Fibroblast of pulmonary artery (primary cell): Measurements from ENCODE around the gene RBM48.

Experiments
- DNase-seq: peaks from one replicate; pipeline ENCODE4 v3.0.0-alpha.2; 2010; ENCODE audit warnings: low read depth
- H3K4me3 ChIP-seq: replicated peaks from 2 replicates; pipeline ENCODE4 v1.5.1; 2011; ENCODE audit warnings: low read depth, mild to moderate bottlenecking, control low read depth, low read length, moderate library complexity
- CTCF ChIP-seq: IDR thresholded peaks from 2 replicates; pipeline ENCODE4 v1.5.1; 2011; ENCODE audit warnings: mild to moderate bottlenecking, control low read depth, low read length, inconsistent platforms; ENCODE audit errors: missing control alignments

RBM48 gene

DNA sequence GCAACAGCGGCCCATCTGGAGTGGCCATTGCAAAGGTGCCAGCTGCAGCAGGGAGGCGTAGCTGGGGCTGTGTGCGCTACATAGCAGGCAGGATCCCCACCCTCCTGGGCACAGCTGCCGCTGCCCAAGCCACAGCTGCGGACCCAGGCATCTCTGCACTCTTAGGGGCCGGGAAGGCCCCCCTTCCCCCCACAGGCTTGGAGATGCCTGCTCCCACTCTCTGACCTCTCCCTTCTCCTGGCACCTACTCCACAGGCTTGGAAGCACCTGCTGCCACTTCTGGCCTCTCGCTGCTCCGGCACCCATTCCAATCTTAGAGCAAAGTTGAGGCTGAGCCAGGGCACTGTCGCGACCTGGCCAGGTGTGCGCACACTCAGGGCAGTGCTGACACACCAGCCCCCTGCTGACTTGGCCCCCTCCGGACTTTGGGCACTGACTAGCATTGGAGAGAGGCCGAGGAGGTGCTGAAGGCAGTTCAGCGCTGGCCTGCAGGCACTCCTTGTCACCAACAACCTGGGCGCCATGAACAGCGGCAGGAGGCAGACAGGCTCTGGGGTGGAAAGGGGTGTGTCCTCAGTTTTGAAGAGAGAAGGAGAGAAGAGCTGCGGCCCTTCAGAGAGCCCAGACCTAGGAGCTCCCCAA is 18.4 kb downstream of the RBM48 start:
- no peak for DNase-seq
- no peak for TF ChIP-seq CTCF

DNA sequence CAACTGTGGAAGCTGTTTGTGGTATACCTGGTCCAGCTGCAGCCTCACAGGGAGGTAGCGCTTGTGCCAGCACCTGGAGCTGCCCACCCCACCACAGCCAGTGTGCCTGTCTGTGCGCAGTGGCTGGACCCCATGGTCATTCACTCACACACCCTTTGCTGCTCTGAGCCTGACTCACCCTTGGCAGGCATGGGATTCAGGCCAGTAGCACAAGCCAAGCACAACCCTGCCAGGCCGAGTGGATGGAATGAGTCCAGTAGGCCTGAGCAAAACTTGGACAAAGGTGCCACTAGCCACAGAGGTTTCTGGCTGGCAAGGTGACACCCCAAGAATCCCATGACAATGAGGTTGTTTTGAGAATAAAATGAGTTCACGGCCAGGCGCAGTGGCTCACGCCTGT is 19.0 kb downstream of the RBM48 start:
- no peak overlapping the region for H3K4me3 ChIP-seq
- no peak for TF ChIP-seq CTCF
- DNase-seq: no peak

More for the DNA sequence above, 18.4 kb downstream of the RBM48 start:
- no peak overlapping the region for H3K4me3 ChIP-seq

DNA sequence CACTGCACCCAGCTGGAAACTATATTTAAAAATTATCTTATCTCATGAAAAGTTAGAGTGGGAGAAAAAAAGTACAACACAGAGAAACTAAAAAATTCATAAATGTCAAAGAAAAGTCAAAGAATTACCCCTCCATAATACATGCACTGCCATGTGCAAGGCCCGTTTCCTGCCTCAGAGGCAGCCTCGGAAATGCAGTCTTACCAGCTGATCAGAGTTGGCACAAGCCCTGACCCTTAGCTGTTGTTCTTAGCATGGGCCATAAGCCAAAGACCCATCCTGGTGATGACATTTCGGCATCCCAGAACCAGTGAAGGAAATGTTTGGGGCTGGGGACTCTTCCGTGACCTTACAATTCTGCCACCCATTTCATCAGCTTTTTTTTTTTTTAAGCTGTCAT is 21.6 kb downstream of the RBM48 start:
- no peak for DNase-seq
- no peak for TF ChIP-seq CTCF

GRCh38 chr7:92557249-92557648 is 28.7 kb downstream of the RBM48 start:
- DNase-seq: no peak
- no peak for TF ChIP-seq CTCF
- H3K4me3 ChIP-seq: no peak overlapping the region

More for the DNA sequence above, 21.6 kb downstream of the RBM48 start:
- no peak overlapping the region for H3K4me3 ChIP-seq

GRCh38 chr7:92557808-92558362 is 29.3 kb downstream of the RBM48 start:
- no peak for TF ChIP-seq CTCF
- DNase-seq: no peak
- no peak overlapping the region for H3K4me3 ChIP-seq

DNA sequence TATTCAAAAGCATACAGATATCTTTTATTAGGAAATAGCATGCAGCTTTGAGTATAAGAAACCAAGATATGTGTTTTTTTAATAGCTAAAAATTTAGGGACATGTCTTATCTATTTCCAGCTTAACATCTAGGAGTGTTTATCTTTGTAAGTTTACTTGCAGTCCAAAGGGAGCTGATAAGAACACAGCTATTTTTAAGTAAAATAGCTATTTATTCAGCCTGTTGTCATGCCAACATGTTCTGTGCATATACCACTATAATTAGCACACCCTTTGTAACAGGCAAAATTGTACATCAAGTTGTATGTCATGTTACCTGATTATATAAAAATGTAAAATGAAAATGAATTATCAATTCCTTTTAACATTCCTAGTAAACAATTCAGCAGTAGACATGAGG is 32.0 kb downstream of the RBM48 start:
- H3K4me3 ChIP-seq: no peak overlapping the region
- no peak for DNase-seq
- no peak for TF ChIP-seq CTCF

- TF ChIP-seq CTCF: no peak
- no peak overlapping the region for H3K4me3 ChIP-seq
- peak; percentile 22 for DNase-seq
Measured at GRCh38 chr7:92563345-92563744, 34.8 kb downstream of the RBM48 start.
